Body of pancreas (tissue), 4 donors: ENCODE measurements around the gene TACO1.

ENCODE experiments used
- POLR2A ChIP-seq, 3 donors: fragments of 450-650 bp; IDR thresholded peaks; one replicate each; pipeline ENCODE4 v1.6.1; 2016; ENCODE audit warnings: antibody characterized with exemption in 3 of 3, mild to moderate bottlenecking in 2 of 3
- TF ChIP-seq, protein P1 (sequence below), 7 experiments: fragments of 450-650 bp in 4 of 7; fragments of 200-600 bp in 3 of 7; sonication (generic) in 3 of 7; IDR thresholded peaks; one replicate each; pipeline ENCODE4 v1.5.1; 2016 to 2019; ENCODE audit warnings: antibody characterized with exemption in 7 of 7

DNA sequence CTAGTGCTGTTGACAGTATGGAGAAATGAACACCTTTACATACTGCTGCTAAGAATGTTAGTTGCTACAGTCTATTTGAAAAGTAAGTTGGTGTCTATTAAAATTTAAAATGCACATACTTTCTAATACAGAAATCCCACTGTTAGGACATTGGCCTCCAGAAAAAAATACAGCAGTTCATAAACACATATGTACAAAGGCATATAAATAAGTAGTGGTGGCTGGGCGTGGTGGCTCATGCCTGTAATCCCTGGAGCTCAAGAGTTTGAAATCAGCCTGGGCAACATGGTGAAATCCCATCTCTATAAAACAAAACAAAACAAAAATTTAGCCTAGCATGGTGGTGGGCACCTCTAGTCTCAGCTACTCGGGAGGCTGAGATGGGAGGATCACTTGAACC is 37.4 kb upstream of the TACO1 start:
- TF ChIP-seq, protein P1, sequence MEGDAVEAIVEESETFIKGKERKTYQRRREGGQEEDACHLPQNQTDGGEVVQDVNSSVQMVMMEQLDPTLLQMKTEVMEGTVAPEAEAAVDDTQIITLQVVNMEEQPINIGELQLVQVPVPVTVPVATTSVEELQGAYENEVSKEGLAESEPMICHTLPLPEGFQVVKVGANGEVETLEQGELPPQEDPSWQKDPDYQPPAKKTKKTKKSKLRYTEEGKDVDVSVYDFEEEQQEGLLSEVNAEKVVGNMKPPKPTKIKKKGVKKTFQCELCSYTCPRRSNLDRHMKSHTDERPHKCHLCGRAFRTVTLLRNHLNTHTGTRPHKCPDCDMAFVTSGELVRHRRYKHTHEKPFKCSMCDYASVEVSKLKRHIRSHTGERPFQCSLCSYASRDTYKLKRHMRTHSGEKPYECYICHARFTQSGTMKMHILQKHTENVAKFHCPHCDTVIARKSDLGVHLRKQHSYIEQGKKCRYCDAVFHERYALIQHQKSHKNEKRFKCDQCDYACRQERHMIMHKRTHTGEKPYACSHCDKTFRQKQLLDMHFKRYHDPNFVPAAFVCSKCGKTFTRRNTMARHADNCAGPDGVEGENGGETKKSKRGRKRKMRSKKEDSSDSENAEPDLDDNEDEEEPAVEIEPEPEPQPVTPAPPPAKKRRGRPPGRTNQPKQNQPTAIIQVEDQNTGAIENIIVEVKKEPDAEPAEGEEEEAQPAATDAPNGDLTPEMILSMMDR (IDR thresholded peaks at IDR 0.05), result no peak
- TF ChIP-seq POLR2A (IDR thresholded peaks at IDR 0.05), result no peak
